A673 (cell line): ENCODE measurements around the gene S100A5. TPM values are rescaled to one million over a fixed set of nuclear protein-coding genes. Genes with fewer than 3 reads are reported as not detected.

Source experiments
- BruUV-seq: library from RNA; stranded (reverse); fragments of 400-500 nt; replicated peaks from 2 replicates; lab custom pipeline; 2021; lab: Mats Ljungman, UMichigan
- CTCF ChIA-PET: fragments of 300-600 bp; sonication (Branson Sonifier 250); formaldehyde crosslinking; loops from one replicate; lab custom pipeline; 2022; ENCODE audit warnings: antibody characterized with exemption; lab: Charles Lee
- POLR2A ChIA-PET: fragments of 300-600 bp; sonication (Branson Sonifier 250); formaldehyde crosslinking; loops from one replicate; lab custom pipeline; 2022; ENCODE audit warnings: antibody characterized with exemption; ENCODE audit not compliant: low non-redundant PET; lab: Charles Lee
- DNase-seq: peaks from one replicate; pipeline ENCODE4 v3.0.0-alpha.2; 2015; ENCODE audit warnings: low spot score
- H3K27ac ChIP-seq: fragments of 200-600 bp; sonication (generic); 2 replicates; pipeline ENCODE4 v1.5.1; 2016; ENCODE audit warnings: mixed run types, low read depth, mild to moderate bottlenecking, mixed read lengths, antibody characterized with exemption, low read length; ENCODE audit not compliant: poor library complexity, severe bottlenecking
- H3K27me3 ChIP-seq: fragments of 200-600 bp; sonication (generic); replicated peaks from 2 replicates; pipeline ENCODE4 v1.6.1; 2017; ENCODE audit warnings: mixed run types, low read depth, mild to moderate bottlenecking, mixed read lengths, antibody characterized with exemption, low read length; ENCODE audit not compliant: insufficient read depth, poor library complexity
- H3K36me3 ChIP-seq: fragments of 200-600 bp; sonication (generic); 2 replicates; pipeline ENCODE4 v1.6.1; 2016; ENCODE audit warnings: mixed run types, mild to moderate bottlenecking, mixed read lengths, antibody characterized with exemption, low read length; ENCODE audit not compliant: insufficient read depth, poor library complexity, severe bottlenecking
- H3K4me1 ChIP-seq: fragments of 200-600 bp; sonication (generic); 2 replicates; pipeline ENCODE4 v1.6.1; 2017; ENCODE audit warnings: mixed run types, mild to moderate bottlenecking, mixed read lengths, antibody characterized with exemption, low read length; ENCODE audit not compliant: insufficient read depth, poor library complexity, severe bottlenecking
- H3K4me3 ChIP-seq: fragments of 200-600 bp; sonication (generic); 2 replicates; pipeline ENCODE4 v1.5.1; 2016; ENCODE audit warnings: low read depth, mixed run types, mild to moderate bottlenecking, mixed read lengths, low read length; ENCODE audit not compliant: poor library complexity, severe bottlenecking
- H3K9me3 ChIP-seq: fragments of 200-600 bp; sonication (generic); 2 replicates; pipeline ENCODE4 v1.6.1; 2016; ENCODE audit warnings: mixed run types, low read depth, mild to moderate bottlenecking, mixed read lengths, antibody characterized with exemption, low read length; ENCODE audit not compliant: poor library complexity, severe bottlenecking
- CTCF ChIP-seq: fragments of 300-800, 200-600 bp; sonication (generic); conservative IDR thresholded peaks from 2 replicates; pipeline ENCODE4 v1.5.1; 2017; ENCODE audit warnings: low read depth, mild to moderate bottlenecking, antibody characterized with exemption, low read length, moderate library complexity, mixed read lengths
- EZH2 ChIP-seq: fragments of 200-600 bp; sonication (generic); IDR thresholded peaks from 2 replicates; pipeline ENCODE4 v1.6.1; 2017; ENCODE audit warnings: borderline replicate concordance, low read depth, mild to moderate bottlenecking, mixed read lengths, antibody characterized with exemption, low read length; ENCODE audit not compliant: poor library complexity, severe bottlenecking
- intact Hi-C: fragments of 100-400 bp; cut with micrococcal nuclease; formaldehyde crosslinking; loops from one replicate; pipeline ENCODE4 v1.10.0; 2022; ENCODE audit not compliant: unreplicated experiment
- total RNA-seq: library from RNA; stranded (reverse); gene quantifications from 2 replicates; pipeline ENCODE4 v1.2.3, GENCODE V29; 2021

S100A5 gene
- total RNA-seq, 1 experiment from 2014 or later, result not detected

DNA sequence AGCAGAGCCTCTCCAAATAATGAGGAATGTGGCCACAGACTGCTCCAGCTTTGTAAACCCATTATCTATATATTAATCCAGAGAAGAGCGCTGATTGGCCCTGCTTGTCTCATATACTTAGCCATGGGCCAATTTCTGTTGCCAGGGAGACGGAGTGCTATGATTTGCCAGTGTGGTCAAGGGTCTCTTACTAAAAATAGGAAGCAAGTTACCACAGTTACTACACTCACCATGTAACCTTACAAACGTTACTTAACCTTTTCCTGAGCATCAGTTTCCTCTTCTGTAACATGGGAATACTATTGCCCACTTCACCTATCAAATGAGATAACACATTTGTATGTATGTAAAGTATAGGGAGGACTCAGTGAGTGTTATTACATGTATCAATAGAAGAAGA, 32.6 kb upstream of the S100A5 start:
- H3K9me3 ChIP-seq, result no peaks in the 10 kb centered on the region
- H3K4me3 ChIP-seq, result no peak overlapping the region
- POLR2A ChIA-PET, result no interaction called here
- DNase-seq, result no peak
- CTCF ChIA-PET, result interaction anchor here (1.0 kb wide), 1 partner anchor 44 kb away, joined by 3 read pairs; no protein-coding TSS in a partner anchor
- no peak overlapping the region for H3K27ac ChIP-seq
- no peaks in the 10 kb centered on the region for H3K27me3 ChIP-seq
- TF ChIP-seq EZH2 (no peak), CTCF (no peak)
- intact Hi-C loops, result no loop called here
- BruUV-seq, result no TSS peak
- no peaks in the 10 kb centered on the region for H3K36me3 ChIP-seq
- H3K4me1 ChIP-seq, result peaks cover 1% of the 10 kb centered on the region

GRCh38 chr1:153572569-153573015, 31.9 kb upstream of the S100A5 start:
- BruUV-seq, result no TSS peak
- Histone ChIP-seq H3K4me3 (no peak overlapping the region), H3K27ac (no peak overlapping the region), H3K27me3 (no peaks in the 10 kb centered on the region), H3K9me3 (no peaks in the 10 kb centered on the region), H3K36me3 (no peaks in the 10 kb centered on the region), H3K4me1 (peaks cover 9% of the 10 kb centered on the region)
- intact Hi-C loops, result no loop called here
- TF ChIP-seq CTCF, result peak; percentile 62
- no peak for TF ChIP-seq EZH2
- DNase-seq, result peak; percentile 56
- POLR2A ChIA-PET, result no interaction called here
- CTCF ChIA-PET, result interaction anchor here (0.9 to 1.0 kb wide), 2 partner anchors 45 to 151 kb away, joined by 3 read pairs; no protein-coding TSS in a partner anchor

GRCh38 chr1:153571706-153572105, 31.0 kb upstream of the S100A5 start:
- no TSS peak for BruUV-seq
- no peak overlapping the region for H3K4me3 ChIP-seq
- H3K27ac ChIP-seq, result no peak overlapping the region
- ChIA-PET CTCF (interaction anchor here (0.9 to 1.5 kb wide), 2 partner anchors 46 to 151 kb away, joined by 3 read pairs; no protein-coding TSS in a partner anchor), POLR2A (no interaction called here)
- DNase-seq, result no peak
- TF ChIP-seq CTCF, result no peak
- TF ChIP-seq EZH2, result no peak
- peaks cover 13% of the 10 kb centered on the region for H3K4me1 ChIP-seq
- intact Hi-C loops, result no loop called here
- H3K36me3 ChIP-seq, result no peaks in the 10 kb centered on the region
- no peaks in the 10 kb centered on the region for H3K27me3 ChIP-seq
- H3K9me3 ChIP-seq, result no peaks in the 10 kb centered on the region
